GM18907 (cell line): ENCODE data around the gene SERPINC1.
"Not testable (repeated sequence)": the region's sequence is repeated elsewhere in the genome, so short reads cannot be mapped to it uniquely, and the experiment has no call there.

ENCODE experiments used
- ATAC-seq: cut with Tn5 transposase; IDR thresholded peaks from one replicate; pipeline ENCODE4 v1.9.1; 2021; ENCODE audit warnings: mild to moderate bottlenecking, moderate library complexity; ENCODE audit not compliant: unreplicated experiment

SERPINC1 gene

DNA sequence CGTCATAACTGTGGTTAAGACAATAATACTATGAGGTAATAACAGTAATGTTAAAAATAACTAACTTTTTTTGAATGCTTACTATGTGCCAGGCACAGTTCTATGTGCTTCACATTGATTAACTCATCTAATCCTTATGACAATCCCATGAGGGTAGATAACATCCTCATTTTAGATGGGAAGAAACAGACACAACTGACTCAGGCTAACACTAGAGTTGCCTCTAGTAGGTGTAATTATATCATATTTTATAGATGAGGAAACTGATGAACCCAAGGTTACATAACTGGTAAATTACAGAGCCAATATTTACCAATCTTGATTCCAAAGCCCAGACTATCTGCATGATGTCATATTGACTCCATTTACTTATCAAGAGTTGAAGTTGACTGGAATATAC is 23.5 kb downstream of the SERPINC1 start:
- ATAC-seq: no peak

GRCh38 chr1:173889885-173890284 is 27.2 kb downstream of the SERPINC1 start:
- ATAC-seq: no peak

GRCh38 chr1:173888749-173889148 is 28.4 kb downstream of the SERPINC1 start:
- no peak for ATAC-seq

- ATAC-seq: no peak
Measured at GRCh38 chr1:173887627-173888026, 29.5 kb downstream of the SERPINC1 start.

GRCh38 chr1:173886746-173887611 is 30.1 kb downstream of the SERPINC1 start:
- no peak for ATAC-seq

DNA sequence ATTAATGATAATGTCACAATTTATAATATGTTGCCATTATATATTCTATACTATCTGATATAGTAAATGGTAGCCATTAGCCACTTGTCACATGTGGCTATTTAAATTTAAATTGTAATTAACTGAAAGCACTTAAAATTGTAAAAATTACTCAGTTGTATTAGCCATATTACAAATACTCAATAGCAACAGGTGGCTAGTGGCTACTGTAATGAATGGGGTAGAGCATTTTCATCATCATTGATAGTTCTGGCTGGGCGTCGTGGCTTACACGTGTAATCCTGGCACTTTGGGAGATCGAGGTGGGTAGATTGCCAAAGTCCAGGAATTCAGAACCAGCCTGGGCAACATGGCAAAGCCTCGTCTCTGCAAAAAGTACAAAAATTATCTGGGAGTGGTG is 32.4 kb downstream of the SERPINC1 start:
- ATAC-seq: no peak

DNA sequence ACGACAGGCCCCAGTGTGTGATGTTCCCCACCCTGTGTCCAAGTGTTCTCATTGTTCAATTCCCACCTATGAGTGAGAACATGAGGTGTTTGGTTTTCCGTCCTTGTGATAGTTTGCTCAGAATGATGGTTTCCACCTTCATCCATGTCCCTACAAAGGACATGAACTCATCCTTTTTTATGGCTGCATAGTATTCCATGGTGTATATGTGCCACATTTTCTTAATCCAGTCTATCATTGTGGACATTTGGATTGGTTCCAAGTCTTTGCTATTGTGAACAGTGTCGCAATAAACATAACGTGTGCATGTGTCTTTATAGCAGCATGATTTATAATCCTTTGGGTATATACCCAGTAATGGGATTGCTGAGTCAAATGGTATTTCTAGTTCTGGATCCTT is 36.0 kb downstream of the SERPINC1 start:
- not testable (repeated sequence) for ATAC-seq

DNA sequence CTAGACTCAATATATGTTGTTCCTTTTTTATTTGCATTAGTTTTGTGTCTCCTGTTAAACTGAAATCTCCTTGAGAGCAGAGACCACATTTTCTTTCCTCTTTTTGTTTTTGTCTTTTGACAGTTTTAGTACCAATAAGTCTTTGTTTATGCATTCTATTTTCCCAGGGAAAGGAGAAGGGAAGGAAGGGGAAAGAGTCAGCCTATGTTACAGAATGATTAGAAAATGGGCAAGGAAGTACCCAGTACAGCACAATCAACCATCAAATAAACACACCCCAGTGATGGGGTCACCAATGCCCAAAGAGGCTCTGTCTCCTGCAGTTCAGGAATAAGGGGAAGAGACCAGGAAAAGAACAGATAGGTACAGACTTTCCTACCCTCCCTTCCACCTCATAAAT is 38.9 kb downstream of the SERPINC1 start:
- no peak for ATAC-seq

DNA sequence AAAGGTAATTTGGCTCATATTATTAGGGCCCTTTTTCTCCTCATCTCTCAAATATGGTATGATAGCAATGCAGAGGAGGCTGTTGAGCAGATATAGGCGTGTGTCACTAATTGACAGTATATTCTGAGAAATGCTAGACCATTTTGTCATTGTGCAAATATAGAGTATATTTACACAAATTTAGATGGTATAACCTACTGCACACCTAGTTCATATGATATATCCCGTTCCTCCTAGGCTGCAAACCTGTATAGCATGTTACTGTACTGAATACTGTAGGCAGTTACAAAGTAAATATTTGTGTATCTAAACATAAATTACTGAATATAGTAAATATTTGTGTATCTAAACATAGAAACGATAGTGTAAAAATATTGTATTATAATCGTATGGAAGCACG is 40.4 kb downstream of the SERPINC1 start:
- ATAC-seq: no peak

- ATAC-seq: no peak
Measured at GRCh38 chr1:173871500-173871899, 45.6 kb downstream of the SERPINC1 start.

DNA sequence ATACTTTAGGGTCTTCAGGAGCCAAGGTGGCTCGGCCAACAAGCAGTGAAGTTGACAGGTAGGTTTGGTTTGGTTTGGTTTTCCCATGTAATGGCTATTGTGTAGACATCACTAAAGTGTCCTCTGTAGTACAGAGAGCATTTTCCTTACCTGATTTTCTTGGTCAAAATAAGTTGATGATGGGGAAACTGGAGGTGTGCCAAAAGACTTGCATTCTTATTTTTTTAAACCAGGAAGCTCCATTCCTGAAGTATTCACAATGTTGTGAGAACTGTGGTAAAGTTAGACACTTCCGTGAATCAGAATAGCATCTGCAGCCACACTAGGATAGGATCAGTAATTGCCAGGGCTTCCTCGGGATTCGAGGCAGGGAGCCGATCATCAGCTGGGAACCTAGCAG is 46.0 kb downstream of the SERPINC1 start:
- ATAC-seq: no peak

DNA sequence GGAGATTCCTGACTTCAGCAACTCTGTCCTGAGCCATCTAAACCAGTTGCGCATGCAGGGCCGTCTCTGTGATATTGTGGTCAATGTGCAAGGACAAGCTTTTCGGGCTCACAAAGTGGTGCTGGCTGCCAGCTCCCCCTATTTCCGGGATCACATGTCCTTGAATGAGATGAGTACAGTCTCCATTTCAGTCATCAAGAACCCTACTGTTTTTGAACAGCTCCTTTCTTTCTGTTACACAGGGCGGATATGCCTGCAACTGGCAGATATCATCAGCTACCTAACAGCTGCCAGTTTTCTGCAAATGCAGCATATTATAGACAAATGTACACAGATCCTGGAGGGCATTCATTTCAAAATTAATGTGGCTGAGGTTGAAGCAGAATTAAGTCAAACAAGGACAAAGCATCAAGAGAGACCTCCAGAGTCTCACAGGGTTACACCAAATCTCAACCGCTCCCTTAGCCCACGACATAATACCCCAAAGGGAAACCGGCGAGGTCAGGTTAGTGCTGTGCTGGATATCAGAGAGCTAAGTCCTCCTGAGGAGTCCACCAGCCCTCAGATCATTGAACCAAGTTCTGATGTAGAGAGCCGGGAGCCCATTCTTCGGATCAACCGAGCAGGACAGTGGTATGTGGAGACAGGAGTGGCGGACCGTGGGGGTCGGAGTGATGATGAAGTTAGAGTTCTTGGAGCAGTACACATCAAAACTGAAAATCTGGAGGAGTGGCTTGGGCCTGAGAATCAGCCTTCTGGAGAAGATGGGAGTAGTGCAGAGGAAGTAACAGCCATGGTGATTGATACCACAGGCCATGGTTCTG is 46.7 kb downstream of the SERPINC1 start:
- no peak for ATAC-seq

DNA sequence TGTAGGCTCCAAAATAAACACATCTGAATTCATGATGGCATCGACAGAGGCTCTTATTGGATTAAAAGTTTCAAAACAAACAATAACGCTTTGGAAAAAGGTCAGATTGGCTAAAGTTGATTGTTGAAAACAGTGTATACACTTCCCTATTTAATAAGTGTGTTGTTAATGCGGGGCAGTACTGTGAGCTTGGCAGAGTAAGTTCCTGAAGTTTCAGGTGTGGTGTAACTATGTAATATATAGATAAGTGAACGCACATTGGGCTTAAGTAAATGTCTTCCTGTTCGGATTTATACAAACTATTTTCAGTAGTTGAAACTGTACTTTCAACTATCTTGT is 48.1 kb downstream of the SERPINC1 start:
- no peak for ATAC-seq

- ATAC-seq: peak; percentile 67
Measured at GRCh38 chr1:173868266-173869020, 48.7 kb downstream of the SERPINC1 start, which contains the start of gene ZBTB37. Gene ZBTB37, plus strand, starts transcription at chr1:173868380. Its CDS starts 1,846 bp downstream, at chr1:173870226.

DNA sequence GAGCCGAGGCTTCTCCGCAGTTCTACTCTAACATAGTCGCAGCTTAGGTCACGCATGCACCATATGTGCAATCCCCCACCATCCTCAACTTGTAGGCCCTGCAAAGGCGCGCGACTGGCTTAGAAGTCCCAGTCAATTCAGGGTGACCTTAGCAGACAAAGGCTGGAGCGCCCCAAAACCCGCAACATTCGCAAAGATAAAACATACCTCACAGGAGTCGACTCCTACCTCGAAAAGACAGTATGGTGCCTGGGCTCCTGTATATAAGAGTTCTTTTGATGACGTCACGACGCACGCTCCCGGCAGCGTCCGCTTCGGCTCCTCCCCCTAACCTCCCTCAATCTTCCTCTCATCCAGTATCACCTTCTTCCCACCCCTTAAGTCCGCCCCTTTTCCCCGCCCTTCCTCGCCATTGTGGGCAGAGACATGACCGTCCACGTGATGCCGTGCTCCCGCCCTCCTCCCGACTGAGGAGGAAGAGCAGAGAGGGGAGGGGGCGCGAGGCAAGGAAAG is 49.3 kb downstream of the SERPINC1 start, which contains the start of gene GAS5:
GAS5 (minus strand) TSS at position 237 of the 513 bp plus-strand sequence.
- ATAC-seq: peak; percentile 79

- no peak for ATAC-seq
Measured at GRCh38 chr1:173867141-173867752, 49.9 kb downstream of the SERPINC1 start.

- ATAC-seq: no peak
Measured at GRCh38 chr1:173866413-173867115, 50.6 kb downstream of the SERPINC1 start.

GRCh38 chr1:173865468-173866164 is 51.5 kb downstream of the SERPINC1 start:
- ATAC-seq: no peak

DNA sequence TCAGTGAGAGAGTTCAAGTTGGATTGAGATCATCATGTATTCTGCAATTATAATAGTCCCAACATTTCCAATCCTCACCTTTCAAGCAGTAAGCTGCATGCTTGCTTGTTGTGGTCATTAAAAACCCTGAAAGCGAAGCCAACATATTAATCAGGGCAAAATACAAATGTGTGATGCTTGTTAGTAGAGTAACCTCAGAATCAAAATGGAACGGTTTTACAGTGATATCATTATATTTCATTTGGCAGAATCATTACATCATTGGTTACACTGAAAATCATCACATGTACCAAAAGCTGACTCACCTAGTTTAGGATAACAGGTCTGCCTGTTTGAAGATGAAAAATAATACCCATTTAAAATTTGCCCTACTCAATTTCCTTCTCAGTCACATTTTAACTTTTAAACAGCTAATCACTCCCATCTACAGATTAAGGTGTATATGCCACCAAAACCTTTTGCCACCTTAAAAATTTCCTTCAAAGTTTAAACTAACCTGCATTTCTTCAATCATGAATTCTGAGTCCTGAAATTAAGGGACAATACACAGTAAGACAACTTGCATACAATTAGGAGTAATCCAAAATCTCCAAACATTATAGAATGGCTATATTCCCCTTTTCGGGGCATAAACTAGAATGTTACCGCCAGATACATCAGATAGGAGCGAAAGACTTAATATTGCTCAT is 52.8 kb downstream of the SERPINC1 start:
- no peak for ATAC-seq
